HCT116 (cell line): ENCODE data around the gene DYRK2.

ENCODE experiments used
- CEBPB ChIP-seq: IDR thresholded peaks from 2 replicates; pipeline ENCODE4 v1.6.1; 2012; ENCODE audit warnings: low read depth
- JUND ChIP-seq: IDR thresholded peaks from 2 replicates; pipeline ENCODE4 v1.6.1; 2012
- POLR2AphosphoS5 ChIP-seq: IDR thresholded peaks from 2 replicates; pipeline ENCODE4 v1.6.1; 2011; ENCODE audit warnings: mild to moderate bottlenecking, low read depth, low read length, moderate library complexity
- RAD21 ChIP-seq: IDR thresholded peaks from 2 replicates; pipeline ENCODE4 v1.6.1; 2012; ENCODE audit warnings: low read depth, mild to moderate bottlenecking
- ZFX ChIP-seq: fragments of 450-650 bp; IDR thresholded peaks from 2 replicates; pipeline ENCODE4 v1.6.1; 2017
- TF ChIP-seq, protein P1 (sequence below), 3 experiments: fragments of 200-600 bp in 1 of 3; sonication (generic) in 1 of 3; IDR thresholded peaks in 2 of 3; conservative IDR thresholded peaks in 1 of 3; 2 replicates each; pipeline ENCODE4 v1.5.1; 2012 to 2017; ENCODE audit warnings: low read depth in 2 of 3, low read length in 2 of 3, antibody characterized with exemption in 1 of 3, borderline replicate concordance in 1 of 3, control low read depth in 1 of 3, mild to moderate bottlenecking in 1 of 3, mixed read lengths in 1 of 3, mixed run types in 1 of 3, moderate library complexity in 1 of 3; ENCODE audit not compliant: insufficient read depth in 1 of 3

GRCh38 chr12:67637718-67638117 lies 10.8 kb upstream of the DYRK2 start:
- no peak for TF ChIP-seq RAD21
- TF ChIP-seq, protein P1, sequence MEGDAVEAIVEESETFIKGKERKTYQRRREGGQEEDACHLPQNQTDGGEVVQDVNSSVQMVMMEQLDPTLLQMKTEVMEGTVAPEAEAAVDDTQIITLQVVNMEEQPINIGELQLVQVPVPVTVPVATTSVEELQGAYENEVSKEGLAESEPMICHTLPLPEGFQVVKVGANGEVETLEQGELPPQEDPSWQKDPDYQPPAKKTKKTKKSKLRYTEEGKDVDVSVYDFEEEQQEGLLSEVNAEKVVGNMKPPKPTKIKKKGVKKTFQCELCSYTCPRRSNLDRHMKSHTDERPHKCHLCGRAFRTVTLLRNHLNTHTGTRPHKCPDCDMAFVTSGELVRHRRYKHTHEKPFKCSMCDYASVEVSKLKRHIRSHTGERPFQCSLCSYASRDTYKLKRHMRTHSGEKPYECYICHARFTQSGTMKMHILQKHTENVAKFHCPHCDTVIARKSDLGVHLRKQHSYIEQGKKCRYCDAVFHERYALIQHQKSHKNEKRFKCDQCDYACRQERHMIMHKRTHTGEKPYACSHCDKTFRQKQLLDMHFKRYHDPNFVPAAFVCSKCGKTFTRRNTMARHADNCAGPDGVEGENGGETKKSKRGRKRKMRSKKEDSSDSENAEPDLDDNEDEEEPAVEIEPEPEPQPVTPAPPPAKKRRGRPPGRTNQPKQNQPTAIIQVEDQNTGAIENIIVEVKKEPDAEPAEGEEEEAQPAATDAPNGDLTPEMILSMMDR (IDR thresholded peaks at IDR 0.05 in 2 of 3, conservative IDR thresholded peaks at IDR 0.05 in 1 of 3; ENCODE audit: borderline replicate concordance in 1 of 3, insufficient read depth in 1 of 3, low read depth in 2 of 3, low read length in 2 of 3), result no peak
- no peak for TF ChIP-seq CEBPB
- no peak for TF ChIP-seq POLR2AphosphoS5
- no peak for TF ChIP-seq JUND
- no peak for TF ChIP-seq ZFX
